Smooth muscle cell (in vitro differentiated cells): ENCODE data around the gene TBC1D3B. TPM values are rescaled to one million over a fixed set of nuclear protein-coding genes. Genes with fewer than 3 reads are reported as not detected.
"Not testable (repeated sequence)": the region's sequence is repeated elsewhere in the genome, so short reads cannot be mapped to it uniquely, and the experiment has no call there.

Experiments used
- DNase-seq: peaks from one replicate; lab custom pipeline; 2025; ENCODE audit not compliant: unreplicated experiment; lab: John Stamatoyannopoulos, UW
- H2AFZ ChIP-seq: fragments of 200-600 bp; sonication (generic); 2 replicates; pipeline ENCODE4 v1.6.0; 2016; ENCODE audit warnings: antibody characterized with exemption, low read depth, mild to moderate bottlenecking
- H3F3A ChIP-seq: fragments of 200-600 bp; sonication (generic); 2 replicates; pipeline ENCODE4 v1.6.0; 2017; ENCODE audit warnings: antibody characterized with exemption, low read depth
- H3K27ac ChIP-seq: fragments of 200-600 bp; sonication (generic); 2 replicates; pipeline ENCODE4 v1.5.1; 2016; ENCODE audit warnings: low read depth, mild to moderate bottlenecking
- H3K27me3 ChIP-seq: fragments of 200-600 bp; sonication (generic); 2 replicates; pipeline ENCODE4 v1.6.1; 2016; ENCODE audit warnings: low read depth, mild to moderate bottlenecking
- H3K36me3 ChIP-seq: fragments of 200-600 bp; sonication (generic); 2 replicates; pipeline ENCODE4 v1.5.1; 2016; ENCODE audit warnings: low read depth
- H3K4me1 ChIP-seq: fragments of 200-600 bp; sonication (generic); 2 replicates; pipeline ENCODE4 v1.5.1; 2016; ENCODE audit warnings: low read depth
- H3K4me2 ChIP-seq: fragments of 200-600 bp; sonication (generic); 2 replicates; pipeline ENCODE4 v1.6.0; 2016; ENCODE audit warnings: mild to moderate bottlenecking
- H3K4me3 ChIP-seq: fragments of 200-600 bp; sonication (generic); 2 replicates; pipeline ENCODE4 v1.5.1; 2016; ENCODE audit warnings: mild to moderate bottlenecking
- H3K79me2 ChIP-seq: fragments of 200-600 bp; sonication (generic); 2 replicates; pipeline ENCODE4 v1.6.0; 2016; ENCODE audit warnings: low read depth, mild to moderate bottlenecking
- H3K9ac ChIP-seq: fragments of 200-600 bp; sonication (generic); 2 replicates; pipeline ENCODE4 v1.6.0; 2016; ENCODE audit warnings: low read depth
- H3K9me3 ChIP-seq: fragments of 200-600 bp; sonication (generic); replicated peaks from 2 replicates; pipeline ENCODE4 v1.5.1; 2016; ENCODE audit warnings: low read depth
- H4K20me1 ChIP-seq: fragments of 200-600 bp; sonication (generic); 2 replicates; pipeline ENCODE4 v1.6.0; 2016; ENCODE audit warnings: low read depth
- CTCF ChIP-seq: fragments of 200-600 bp; sonication (generic); IDR thresholded peaks from 2 replicates; pipeline ENCODE4 v1.5.1; 2017; ENCODE audit warnings: borderline replicate concordance, mild to moderate bottlenecking, antibody characterized with exemption; ENCODE audit not compliant: insufficient read depth, poor library complexity, severe bottlenecking
- WGBS: methylation state at CpG from one replicate; pipeline ENCODE4 v1.1.7; 2016; ENCODE audit warnings: low lambda C conversion rate; 5-methylcytosine and 5-hydroxymethylcytosine counted together
- polyA plus RNA-seq: library from polyadenylated mRNA; unstranded; fragments of >200 nt; fragmentation: Nextera tagmentation; extraction: Ambion mirVana; gene quantifications from 2 replicates; pipeline ENCODE4 v1.2.1, GENCODE V29; 2016
- total RNA-seq: library from RNA; depleted of rRNA; stranded (reverse); fragments of >200 nt; gene quantifications from 2 replicates; pipeline ENCODE4 v1.2.3, GENCODE V29; 2014

The TBC1D3B gene
- total and polyA plus RNA-seq, 2 experiments from 2014 or later: 1.4 TPM; not detected in 1

DNA sequence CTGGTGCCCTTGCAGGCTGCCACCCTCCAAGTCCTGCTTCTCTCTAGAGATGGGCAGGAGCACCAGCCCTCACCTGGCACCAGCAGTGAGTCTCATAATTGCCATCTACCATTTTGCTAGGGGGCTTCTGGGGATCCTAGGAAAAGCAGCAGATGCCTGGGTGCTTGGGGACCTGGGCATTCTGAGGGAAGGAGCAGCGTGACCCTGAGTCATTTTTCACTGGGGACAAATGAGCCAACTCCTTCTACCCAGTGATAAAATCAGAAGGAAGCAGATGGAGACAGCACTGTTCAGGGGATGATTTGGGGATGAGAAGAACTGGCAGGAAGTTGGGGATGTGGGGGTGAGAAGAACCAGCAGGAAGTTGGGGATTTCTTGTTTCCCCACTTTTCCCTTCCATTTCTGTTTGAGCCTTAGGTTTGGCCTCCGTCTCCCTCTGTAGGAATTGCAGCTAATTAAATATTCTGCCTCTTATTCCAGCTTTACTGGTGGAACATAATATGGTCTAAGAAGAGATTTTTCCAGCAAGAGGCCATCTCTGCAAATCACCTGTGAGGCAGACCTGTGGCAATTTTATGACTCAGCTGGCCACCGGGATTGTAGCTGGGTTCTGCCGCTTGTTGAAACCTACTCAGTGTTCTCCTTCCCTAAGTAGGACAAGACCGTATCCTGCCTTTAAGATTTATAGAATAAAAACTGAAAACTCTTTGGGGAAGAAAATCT is 11.7 kb upstream of the TBC1D3B start:
- peaks cover 33% of the 10 kb centered on the region for H3K27me3 ChIP-seq
- H3K79me2 ChIP-seq, H3K36me3 ChIP-seq, H3K4me1 ChIP-seq, H3F3A ChIP-seq, H2AFZ ChIP-seq, H3K9ac ChIP-seq, H3K4me2 ChIP-seq, H3K9me3 ChIP-seq, DNase-seq, H4K20me1 ChIP-seq, H3K4me3 ChIP-seq, H3K27ac ChIP-seq: not testable (repeated sequence)
- 77% methylated on average over 5 of the region's 5 CpGs for WGBS

DNA sequence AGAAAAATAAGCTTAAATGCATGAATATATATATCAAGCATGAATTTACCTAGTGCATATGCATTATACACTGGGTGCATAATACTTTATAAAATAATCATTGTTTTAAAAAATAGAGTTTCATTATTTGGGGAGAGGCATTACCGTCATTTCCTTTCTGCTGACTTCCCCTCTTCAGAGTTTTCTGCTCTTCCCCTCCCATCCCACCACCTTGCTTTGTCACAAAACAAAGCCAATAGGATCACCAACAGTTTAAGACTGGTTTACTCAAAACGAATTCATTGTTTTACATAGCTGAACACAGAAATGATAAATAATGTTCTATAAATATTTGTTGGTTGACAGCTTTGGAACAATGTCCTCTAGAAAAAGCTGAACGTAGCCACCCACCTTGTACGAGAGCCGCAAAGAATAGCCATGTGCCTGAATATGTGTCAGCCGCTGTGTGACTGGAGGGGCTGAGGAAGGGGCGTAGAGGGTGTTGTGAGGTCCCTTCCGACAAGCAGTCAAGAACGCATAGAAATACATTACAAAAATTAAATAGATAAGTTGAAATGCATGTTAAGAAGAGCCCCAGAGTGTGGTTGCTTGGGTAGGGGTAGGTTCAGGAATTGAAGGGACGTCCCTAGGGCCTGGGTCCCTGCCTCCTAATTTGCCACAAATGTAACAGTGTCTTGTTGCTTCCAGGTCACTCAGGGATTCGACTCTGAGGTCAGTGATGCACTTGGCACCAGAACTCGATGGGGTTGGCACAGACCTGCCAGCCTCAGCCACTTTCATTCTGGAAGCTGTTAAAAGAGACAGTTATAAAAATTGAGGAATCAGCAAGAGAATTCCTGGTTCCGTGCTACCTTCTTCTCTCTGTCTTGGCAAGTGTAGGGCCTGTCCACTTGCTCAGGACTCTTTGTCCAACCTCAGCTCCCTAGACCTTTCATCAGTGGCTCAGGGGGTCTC is 10.7 kb upstream of the TBC1D3B start:
- H3K36me3 ChIP-seq, H3K4me1 ChIP-seq, DNase-seq, H3K27ac ChIP-seq, H3K9me3 ChIP-seq, H4K20me1 ChIP-seq, H3K79me2 ChIP-seq, H2AFZ ChIP-seq, H3K4me2 ChIP-seq, H3K9ac ChIP-seq, H3K4me3 ChIP-seq, H3F3A ChIP-seq: not testable (repeated sequence)
- 89% methylated on average over 13 of the region's 13 CpGs for WGBS
- peaks cover 44% of the 10 kb centered on the region for H3K27me3 ChIP-seq

- Histone ChIP-seq H3K9ac (no peak overlapping the region), H3K27ac (no peak overlapping the region), H3F3A (no peaks in the 10 kb centered on the region), H3K4me1 (no peaks in the 10 kb centered on the region), H2AFZ (no peak overlapping the region), H4K20me1 (no peaks in the 10 kb centered on the region), H3K36me3 (no peaks in the 10 kb centered on the region), H3K9me3 (no peaks in the 10 kb centered on the region), H3K4me3 (no peak overlapping the region), H3K79me2 (no peaks in the 10 kb centered on the region), H3K4me2 (no peak overlapping the region), H3K27me3 (peaks cover 56% of the 10 kb centered on the region)
- no peak for TF ChIP-seq CTCF
- 68% methylated on average over 2 of the region's 2 CpGs for WGBS
- no peak for DNase-seq
Observed at GRCh38 chr17:36185416-36185815, 9.0 kb upstream of the TBC1D3B start.

GRCh38 chr17:36184023-36184765 is 7.8 kb upstream of the TBC1D3B start:
- Histone ChIP-seq H3K4me3 (peak overlapping the region; percentile 73), H3K36me3 (no peaks in the 10 kb centered on the region), H3K79me2 (no peaks in the 10 kb centered on the region), H3K9ac (no peak overlapping the region), H3K4me2 (peak overlapping the region; percentile 91), H3K4me1 (no peaks in the 10 kb centered on the region), H4K20me1 (no peaks in the 10 kb centered on the region), H2AFZ (no peak overlapping the region), H3K9me3 (no peaks in the 10 kb centered on the region), H3K27me3 (peaks cover 56% of the 10 kb centered on the region), H3F3A (no peaks in the 10 kb centered on the region), H3K27ac (no peak overlapping the region)
- WGBS: 96% methylated on average over 12 of the region's 12 CpGs
- no peak for TF ChIP-seq CTCF
- DNase-seq: no peak
